Measurements from ENCODE around the gene TSPAN6.

DNA sequence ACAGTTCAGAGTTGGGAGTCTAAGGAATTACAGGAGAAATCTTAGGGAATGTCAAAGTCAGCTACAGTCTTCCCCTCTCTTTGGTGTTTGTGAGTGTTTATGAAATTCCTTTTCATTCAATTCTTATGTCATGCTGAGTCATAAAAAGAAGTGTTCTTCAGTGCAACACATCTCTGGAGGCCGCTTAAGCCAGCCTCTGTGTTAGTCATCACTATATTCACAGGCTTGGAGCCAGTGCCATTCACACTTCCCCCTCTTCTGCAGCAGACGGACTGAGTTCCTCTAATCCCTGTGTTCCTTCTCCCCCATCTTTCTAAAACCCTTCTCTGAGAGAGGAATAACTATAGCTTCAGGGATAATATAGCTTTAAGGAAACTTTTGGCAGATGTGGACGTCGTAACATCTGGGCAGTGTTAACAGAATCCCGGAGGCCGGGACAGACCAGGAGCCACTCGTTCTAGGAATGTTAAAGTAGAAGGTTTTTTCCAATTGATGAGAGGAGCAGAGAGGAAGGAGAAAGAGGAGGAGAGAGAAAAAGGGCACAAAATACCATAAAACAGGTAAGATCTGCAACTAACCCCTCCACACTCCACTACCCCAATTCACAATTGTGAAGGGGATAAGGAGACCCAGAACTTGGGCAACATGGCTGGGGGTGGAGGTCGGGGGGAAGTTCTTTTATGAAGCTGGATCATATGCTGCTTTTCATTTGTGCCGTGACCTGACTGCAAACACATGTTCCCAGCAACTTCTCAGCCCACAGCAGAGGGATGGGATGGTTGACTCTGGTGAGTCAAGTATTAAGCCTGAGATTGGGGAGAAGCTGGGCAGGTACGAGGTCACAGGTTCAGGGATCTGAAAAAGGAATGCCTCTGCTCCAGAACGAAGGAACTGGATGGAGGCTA, 7.6 kb upstream of the TSPAN6 start, which contains the start of gene SRPX2:
- TF ChIP-seq POLR2A (IDR thresholded peaks at IDR 0.05; ENCODE audit: low read depth, low read length), result no peak
- no peak for TF ChIP-seq POU2F2 (IDR thresholded peaks at IDR 0.05; ENCODE audit: low read depth, low read length)
- TF ChIP-seq TAF1 (IDR thresholded peaks at IDR 0.05; ENCODE audit: low read depth, low read length), result no peak
